ENCODE results near the gene PLA2G5.
"Not testable (repeated sequence)": the region's sequence is repeated elsewhere in the genome, so short reads cannot be mapped to it uniquely, and the experiment has no call there.

The PLA2G5 gene

GRCh38 chr1:20037877-20038276 lies 32.1 kb upstream of the PLA2G5 start:
- Histone ChIP-seq H3K27me3 (ENCODE audit: control insufficient read depth in 1 of 2, insufficient read depth in 2 of 2, low read length in 2 of 2) (no peaks in the 10 kb centered on the region), H3K9me3 (ENCODE audit: control insufficient read depth in 2 of 2, low read length in 2 of 2) (peaks cover 0 to 2% of the 10 kb centered on the region in 2 donors), H3K4me3 (ENCODE audit: low read length in 2 of 2) (no peak overlapping the region)

GRCh38 chr1:20047096-20047495 lies 22.9 kb upstream of the PLA2G5 start:
- no peak overlapping the region for H3K27ac ChIP-seq (ENCODE audit: low read length)
- H3K27me3 ChIP-seq (ENCODE audit: control insufficient read depth in 1 of 2, insufficient read depth in 2 of 2, low read length in 2 of 2), result peaks cover 0 to 2% of the 10 kb centered on the region in 2 donors
- H3K9me3 ChIP-seq (ENCODE audit: control insufficient read depth in 2 of 2, low read length in 2 of 2), result no peaks in the 10 kb centered on the region
- H3K9ac ChIP-seq (ENCODE audit: low read length in 2 of 2), result no peak overlapping the region
- no peaks in the 10 kb centered on the region for H3K4me1 ChIP-seq (ENCODE audit: control insufficient read depth, insufficient read depth, low read length)
- no peak overlapping the region for H3K4me3 ChIP-seq (ENCODE audit: low read length in 2 of 2)
- H3K36me3 ChIP-seq (ENCODE audit: control insufficient read depth in 2 of 2, insufficient read depth in 2 of 2, low read length in 2 of 2), result no peaks in the 10 kb centered on the region

More at GRCh38 chr1:20037877-20038276, 32.1 kb upstream of the PLA2G5 start:
- no peak overlapping the region for H3K27ac ChIP-seq (ENCODE audit: low read length)
- no peaks in the 10 kb centered on the region for H3K4me1 ChIP-seq (ENCODE audit: control insufficient read depth, insufficient read depth, low read length)
- H3K36me3 ChIP-seq (ENCODE audit: control insufficient read depth in 2 of 2, insufficient read depth in 2 of 2, low read length in 2 of 2), result no peaks in the 10 kb centered on the region
- no peak overlapping the region for H3K9ac ChIP-seq (ENCODE audit: low read length in 2 of 2)

- H3K4me3 ChIP-seq (ENCODE audit: low read length in 2 of 2), result no peak overlapping the region
Measured at GRCh38 chr1:20048563-20048962, 21.4 kb upstream of the PLA2G5 start.

GRCh38 chr1:20049056-20049798 lies 20.8 kb upstream of the PLA2G5 start:
- H3K27ac ChIP-seq (ENCODE audit: low read length); H3K36me3 ChIP-seq (ENCODE audit: control insufficient read depth in 2 of 2, insufficient read depth in 2 of 2, low read length in 2 of 2); H3K4me3 ChIP-seq (ENCODE audit: low read length in 2 of 2); H3K9me3 ChIP-seq (ENCODE audit: control insufficient read depth in 2 of 2, low read length in 2 of 2); H3K27me3 ChIP-seq (ENCODE audit: control insufficient read depth in 1 of 2, insufficient read depth in 2 of 2, low read length in 2 of 2); H3K4me1 ChIP-seq (ENCODE audit: control insufficient read depth, insufficient read depth, low read length); H3K9ac ChIP-seq (ENCODE audit: low read length in 2 of 2): not testable (repeated sequence)

More at GRCh38 chr1:20048563-20048962, 21.4 kb upstream of the PLA2G5 start:
- Histone ChIP-seq H3K9ac (ENCODE audit: low read length in 2 of 2) (no peak overlapping the region), H3K9me3 (ENCODE audit: control insufficient read depth in 2 of 2, low read length in 2 of 2) (no peaks in the 10 kb centered on the region), H3K27ac (ENCODE audit: low read length) (no peak overlapping the region), H3K36me3 (ENCODE audit: control insufficient read depth in 2 of 2, insufficient read depth in 2 of 2, low read length in 2 of 2) (no peaks in the 10 kb centered on the region), H3K4me1 (ENCODE audit: control insufficient read depth, insufficient read depth, low read length) (no peaks in the 10 kb centered on the region), H3K27me3 (ENCODE audit: control insufficient read depth in 1 of 2, insufficient read depth in 2 of 2, low read length in 2 of 2) (peaks cover 0 to 2% of the 10 kb centered on the region in 2 donors)

GRCh38 chr1:20051218-20051829 lies 18.7 kb upstream of the PLA2G5 start:
- Histone ChIP-seq H3K4me1 (ENCODE audit: control insufficient read depth, insufficient read depth, low read length) (no peaks in the 10 kb centered on the region), H3K9ac (ENCODE audit: low read length in 2 of 2) (no peak overlapping the region), H3K4me3 (ENCODE audit: low read length in 2 of 2) (no peak overlapping the region), H3K9me3 (ENCODE audit: control insufficient read depth in 2 of 2, low read length in 2 of 2) (no peaks in the 10 kb centered on the region), H3K27me3 (ENCODE audit: control insufficient read depth in 1 of 2, insufficient read depth in 2 of 2, low read length in 2 of 2) (no peaks in the 10 kb centered on the region), H3K36me3 (ENCODE audit: control insufficient read depth in 2 of 2, insufficient read depth in 2 of 2, low read length in 2 of 2) (no peaks in the 10 kb centered on the region), H3K27ac (ENCODE audit: low read length) (no peak overlapping the region)

GRCh38 chr1:20052386-20052785 lies 17.6 kb upstream of the PLA2G5 start:
- Histone ChIP-seq H3K9ac (ENCODE audit: low read length in 2 of 2) (no peak overlapping the region), H3K27ac (ENCODE audit: low read length) (no peak overlapping the region), H3K9me3 (ENCODE audit: control insufficient read depth in 2 of 2, low read length in 2 of 2) (no peaks in the 10 kb centered on the region), H3K4me3 (ENCODE audit: low read length in 2 of 2) (no peak overlapping the region), H3K36me3 (ENCODE audit: control insufficient read depth in 2 of 2, insufficient read depth in 2 of 2, low read length in 2 of 2) (no peaks in the 10 kb centered on the region), H3K27me3 (ENCODE audit: control insufficient read depth in 1 of 2, insufficient read depth in 2 of 2, low read length in 2 of 2) (no peaks in the 10 kb centered on the region), H3K4me1 (ENCODE audit: control insufficient read depth, insufficient read depth, low read length) (no peaks in the 10 kb centered on the region)

- Histone ChIP-seq H3K9me3 (ENCODE audit: control insufficient read depth in 2 of 2, low read length in 2 of 2) (no peaks in the 10 kb centered on the region), H3K27ac (ENCODE audit: low read length) (no peak overlapping the region), H3K4me1 (ENCODE audit: control insufficient read depth, insufficient read depth, low read length) (no peaks in the 10 kb centered on the region), H3K9ac (ENCODE audit: low read length in 2 of 2) (no peak overlapping the region), H3K36me3 (ENCODE audit: control insufficient read depth in 2 of 2, insufficient read depth in 2 of 2, low read length in 2 of 2) (no peaks in the 10 kb centered on the region), H3K27me3 (ENCODE audit: control insufficient read depth in 1 of 2, insufficient read depth in 2 of 2, low read length in 2 of 2) (no peaks in the 10 kb centered on the region), H3K4me3 (ENCODE audit: low read length in 2 of 2) (no peak overlapping the region)
Measured at GRCh38 chr1:20057886-20058420, 12.0 kb upstream of the PLA2G5 start.

GRCh38 chr1:20058531-20058930 lies 11.5 kb upstream of the PLA2G5 start:
- Histone ChIP-seq H3K9me3 (ENCODE audit: control insufficient read depth in 2 of 2, low read length in 2 of 2) (no peaks in the 10 kb centered on the region), H3K27ac (ENCODE audit: low read length) (no peak overlapping the region), H3K27me3 (ENCODE audit: control insufficient read depth in 1 of 2, insufficient read depth in 2 of 2, low read length in 2 of 2) (no peaks in the 10 kb centered on the region), H3K4me1 (ENCODE audit: control insufficient read depth, insufficient read depth, low read length) (no peaks in the 10 kb centered on the region), H3K36me3 (ENCODE audit: control insufficient read depth in 2 of 2, insufficient read depth in 2 of 2, low read length in 2 of 2) (no peaks in the 10 kb centered on the region), H3K4me3 (ENCODE audit: low read length in 2 of 2) (no peak overlapping the region), H3K9ac (ENCODE audit: low read length in 2 of 2) (no peak overlapping the region)

GRCh38 chr1:20059847-20060246 lies 10.1 kb upstream of the PLA2G5 start:
- no peaks in the 10 kb centered on the region for H3K4me1 ChIP-seq (ENCODE audit: control insufficient read depth, insufficient read depth, low read length)
- no peak overlapping the region for H3K27ac ChIP-seq (ENCODE audit: low read length)
- no peaks in the 10 kb centered on the region for H3K36me3 ChIP-seq (ENCODE audit: control insufficient read depth in 2 of 2, insufficient read depth in 2 of 2, low read length in 2 of 2)
- H3K9me3 ChIP-seq (ENCODE audit: control insufficient read depth in 2 of 2, low read length in 2 of 2), result no peaks in the 10 kb centered on the region
- no peaks in the 10 kb centered on the region for H3K27me3 ChIP-seq (ENCODE audit: control insufficient read depth in 1 of 2, insufficient read depth in 2 of 2, low read length in 2 of 2)
- no peak overlapping the region for H3K9ac ChIP-seq (ENCODE audit: low read length in 2 of 2)
- H3K4me3 ChIP-seq (ENCODE audit: low read length in 2 of 2), result no peak overlapping the region

- not testable (repeated sequence) for H3K27ac ChIP-seq (ENCODE audit: low read length); H3K36me3 ChIP-seq (ENCODE audit: control insufficient read depth in 2 of 2, insufficient read depth in 2 of 2, low read length in 2 of 2); H3K4me3 ChIP-seq (ENCODE audit: low read length in 2 of 2); H3K9me3 ChIP-seq (ENCODE audit: control insufficient read depth in 2 of 2, low read length in 2 of 2); H3K27me3 ChIP-seq (ENCODE audit: control insufficient read depth in 1 of 2, insufficient read depth in 2 of 2, low read length in 2 of 2); H3K9ac ChIP-seq (ENCODE audit: low read length in 2 of 2); H3K4me1 ChIP-seq (ENCODE audit: control insufficient read depth, insufficient read depth, low read length)
Measured at GRCh38 chr1:20060791-20061190, 9.2 kb upstream of the PLA2G5 start.

- Histone ChIP-seq H3K36me3 (ENCODE audit: control insufficient read depth in 2 of 2, insufficient read depth in 2 of 2, low read length in 2 of 2) (no peaks in the 10 kb centered on the region), H3K27me3 (ENCODE audit: control insufficient read depth in 1 of 2, insufficient read depth in 2 of 2, low read length in 2 of 2) (no peaks in the 10 kb centered on the region), H3K9ac (ENCODE audit: low read length in 2 of 2) (no peak overlapping the region), H3K4me3 (ENCODE audit: low read length in 2 of 2) (no peak overlapping the region), H3K27ac (ENCODE audit: low read length) (no peak overlapping the region), H3K9me3 (ENCODE audit: control insufficient read depth in 2 of 2, low read length in 2 of 2) (no peaks in the 10 kb centered on the region), H3K4me1 (ENCODE audit: control insufficient read depth, insufficient read depth, low read length) (no peaks in the 10 kb centered on the region)
Measured at GRCh38 chr1:20061866-20062265, 8.1 kb upstream of the PLA2G5 start.

Data from stomach smooth muscle (tissue), 2 donors.